ENCODE data around the gene TUBGCP2. TPM values are rescaled to one million over a fixed set of nuclear protein-coding genes. Genes with fewer than 3 reads are reported as not detected.

TUBGCP2 gene
- polyA plus RNA-seq, 3 donors = 25.9 to 78.6 (median 39.3) TPM

GRCh38 chr10:133254421-133255120 lies 54.1 kb downstream of the TUBGCP2 start:
- Histone ChIP-seq H3K4me3 (replicated peaks in 1 of 3; ENCODE audit: low read depth in 2 of 3, low read length in 3 of 3) (no peak overlapping the region), H3K36me3 (replicated peaks in 1 of 2; ENCODE audit: control insufficient read depth in 1 of 2, insufficient read depth in 2 of 2, low read length in 2 of 2) (no peaks in the 10 kb centered on the region), H4K20me1 (ENCODE audit: insufficient read depth, low read length) (no peaks in the 10 kb centered on the region), H3K4me2 (replicated peaks; ENCODE audit: extremely low read depth, low read length, poor library complexity, severe bottlenecking) (no peak overlapping the region), H3K79me2 (ENCODE audit: insufficient read depth, low read length) (no peaks in the 10 kb centered on the region), H3K9ac (ENCODE audit: insufficient read depth, low read length, poor library complexity, severe bottlenecking) (no peak overlapping the region), H2AFZ (ENCODE audit: insufficient read depth, low read depth, low read length, poor library complexity, severe bottlenecking) (no peak overlapping the region), H3K27me3 (ENCODE audit: control insufficient read depth in 2 of 2, insufficient read depth in 2 of 2, low read length in 2 of 2) (peaks cover 0 to 10% of the 10 kb centered on the region in 2 donors), H3K9me3 (replicated peaks in 1 of 2; ENCODE audit: control insufficient read depth in 1 of 2, insufficient read depth in 1 of 2, low read length in 2 of 2) (no peaks in the 10 kb centered on the region), H3K27ac (ENCODE audit: low read depth in 1 of 2, low read length in 2 of 2) (no peak overlapping the region), H3K4me1 (ENCODE audit: control insufficient read depth in 1 of 2, insufficient read depth in 2 of 2, low read length in 2 of 2) (peaks cover 50 to 61% of the 10 kb centered on the region in 2 donors)
- TF ChIP-seq, protein P1, sequence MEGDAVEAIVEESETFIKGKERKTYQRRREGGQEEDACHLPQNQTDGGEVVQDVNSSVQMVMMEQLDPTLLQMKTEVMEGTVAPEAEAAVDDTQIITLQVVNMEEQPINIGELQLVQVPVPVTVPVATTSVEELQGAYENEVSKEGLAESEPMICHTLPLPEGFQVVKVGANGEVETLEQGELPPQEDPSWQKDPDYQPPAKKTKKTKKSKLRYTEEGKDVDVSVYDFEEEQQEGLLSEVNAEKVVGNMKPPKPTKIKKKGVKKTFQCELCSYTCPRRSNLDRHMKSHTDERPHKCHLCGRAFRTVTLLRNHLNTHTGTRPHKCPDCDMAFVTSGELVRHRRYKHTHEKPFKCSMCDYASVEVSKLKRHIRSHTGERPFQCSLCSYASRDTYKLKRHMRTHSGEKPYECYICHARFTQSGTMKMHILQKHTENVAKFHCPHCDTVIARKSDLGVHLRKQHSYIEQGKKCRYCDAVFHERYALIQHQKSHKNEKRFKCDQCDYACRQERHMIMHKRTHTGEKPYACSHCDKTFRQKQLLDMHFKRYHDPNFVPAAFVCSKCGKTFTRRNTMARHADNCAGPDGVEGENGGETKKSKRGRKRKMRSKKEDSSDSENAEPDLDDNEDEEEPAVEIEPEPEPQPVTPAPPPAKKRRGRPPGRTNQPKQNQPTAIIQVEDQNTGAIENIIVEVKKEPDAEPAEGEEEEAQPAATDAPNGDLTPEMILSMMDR (IDR thresholded peaks at IDR 0.05) = no peak
- no peaks in the 10 kb centered on the region for H3K36me3 Mint-ChIP-seq
- WGBS (ENCODE audit: insufficient coverage) = 81% methylated on average over 11 of the region's 13 CpGs
- DNase-seq = no peak
- peaks cover 55% of the 10 kb centered on the region for H3K4me1 Mint-ChIP-seq
- no peaks in the 10 kb centered on the region for H3K9me3 Mint-ChIP-seq
- no peak overlapping the region for H3K4me3 Mint-ChIP-seq
- peak overlapping the region in 5 of 7 donors; percentile 27 to 93 (median 65) for H3K27ac Mint-ChIP-seq
- intact Hi-C loops (cut with micrococcal nuclease) = loop anchor here (5.0 to 10.0 kb wide), 4 partner anchors 38 to 242 kb away; partner anchors contain the start of genes TUBGCP2 (in 1 of the 2) and ZNF511 (in 1 of the 2)
- peaks cover 9 to 19% (median 10%) of the 10 kb centered on the region in 3 donors for H3K27me3 Mint-ChIP-seq (ENCODE audit: low read depth in 3 of 3)

- Histone ChIP-seq H3K79me2 (ENCODE audit: insufficient read depth, low read length) (no peaks in the 10 kb centered on the region), H3K4me1 (ENCODE audit: control insufficient read depth in 1 of 2, insufficient read depth in 2 of 2, low read length in 2 of 2) (peaks cover 39 to 50% of the 10 kb centered on the region in 2 donors), H3K36me3 (replicated peaks in 1 of 2; ENCODE audit: control insufficient read depth in 1 of 2, insufficient read depth in 2 of 2, low read length in 2 of 2) (no peaks in the 10 kb centered on the region), H3K4me2 (replicated peaks; ENCODE audit: extremely low read depth, low read length, poor library complexity, severe bottlenecking) (peak overlapping the region; percentile 38), H2AFZ (ENCODE audit: insufficient read depth, low read depth, low read length, poor library complexity, severe bottlenecking) (no peak overlapping the region), H3K9ac (ENCODE audit: insufficient read depth, low read length, poor library complexity, severe bottlenecking) (no peak overlapping the region), H3K4me3 (replicated peaks in 1 of 3; ENCODE audit: low read depth in 2 of 3, low read length in 3 of 3) (peak overlapping the region in 1 of 3 experiments; percentile 45), H3K27ac (ENCODE audit: low read depth in 1 of 2, low read length in 2 of 2) (peak overlapping the region; percentile 42 to 59), H3K27me3 (ENCODE audit: control insufficient read depth in 2 of 2, insufficient read depth in 2 of 2, low read length in 2 of 2) (peaks cover 0 to 10% of the 10 kb centered on the region in 2 donors), H3K9me3 (replicated peaks in 1 of 2; ENCODE audit: control insufficient read depth in 1 of 2, insufficient read depth in 1 of 2, low read length in 2 of 2) (no peaks in the 10 kb centered on the region), H4K20me1 (ENCODE audit: insufficient read depth, low read length) (no peaks in the 10 kb centered on the region)
- 61% methylated on average over 13 of the region's 22 CpGs for WGBS (ENCODE audit: insufficient coverage)
- Mint-ChIP-seq H3K27me3 (ENCODE audit: low read depth in 3 of 3) (peaks cover 10 to 22% (median 12%) of the 10 kb centered on the region in 3 donors), H3K27ac (peak overlapping the region; percentile 74 to 95 (median 92)), H3K4me1 (peaks cover 48% of the 10 kb centered on the region), H3K4me3 (peak overlapping the region in 1 of 2 donors; percentile 51), H3K9me3 (no peaks in the 10 kb centered on the region), H3K36me3 (no peaks in the 10 kb centered on the region)
- peak; percentile 47 to 78 (median 76) for DNase-seq
- intact Hi-C loops (cut with micrococcal nuclease) = loop anchor here in 1 of 2 donors (10.0 kb wide), 1 partner anchor 109 kb away; no protein-coding TSS in a partner anchor
- TF ChIP-seq, protein P1 (IDR thresholded peaks at IDR 0.05) = no peak
These were observed 55.2 kb downstream of the TUBGCP2 start for GRCh38 chr10:133253361-133253955.

All from CD14-positive monocyte (primary cell).